ENCODE results near the gene PRDM12. TPM values are rescaled to one million over a fixed set of nuclear protein-coding genes. Genes with fewer than 3 reads are reported as not detected.

PRDM12 gene
- total RNA-seq, 1 donor from 2014 or later: not detected

- Histone ChIP-seq H3K4me1 (ENCODE audit: control insufficient read depth in 3 of 3, insufficient read depth in 3 of 3, low read length in 3 of 3) (no peaks in the 10 kb centered on the region), H3K36me3 (ENCODE audit: control insufficient read depth in 3 of 3, insufficient read depth in 3 of 3, low read length in 3 of 3) (peaks cover 57 to 60% (median 59%) of the 10 kb centered on the region in 3 donors), H3K9ac (ENCODE audit: low read depth in 1 of 3, low read length in 3 of 3) (no peak overlapping the region), H3K27ac (ENCODE audit: low read depth, low read length) (no peak overlapping the region), H3K4me3 (ENCODE audit: low read length in 3 of 3) (no peak overlapping the region), H3K9me3 (ENCODE audit: control insufficient read depth in 3 of 3, low read length in 3 of 3) (no peaks in the 10 kb centered on the region), H3K27me3 (ENCODE audit: control insufficient read depth in 3 of 3, insufficient read depth in 3 of 3, low read length in 3 of 3) (no peaks in the 10 kb centered on the region)
Observed at GRCh38 chr9:130635721-130636647, 28.4 kb upstream of the PRDM12 start.

DNA sequence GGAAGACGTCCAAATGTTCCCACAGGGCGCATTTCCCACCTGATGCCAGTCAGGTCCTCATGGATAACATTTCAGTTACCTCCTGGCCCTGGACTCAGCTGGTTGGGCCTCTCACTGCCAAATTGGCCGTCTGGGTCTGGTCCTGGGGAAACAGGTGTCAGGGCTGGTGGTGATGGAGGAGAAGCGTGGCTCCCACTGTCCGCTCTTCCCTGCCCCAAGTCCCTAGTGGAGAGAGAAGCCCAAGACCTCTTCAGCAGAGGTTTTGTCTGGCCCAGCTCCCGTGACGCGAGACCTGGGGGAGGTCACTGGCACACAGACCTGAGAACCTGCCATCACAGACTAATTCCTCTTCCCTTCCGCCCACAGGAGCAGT is 27.8 kb upstream of the PRDM12 start:
- Histone ChIP-seq H3K9ac (ENCODE audit: low read depth in 1 of 3, low read length in 3 of 3) (no peak overlapping the region), H3K4me3 (ENCODE audit: low read length in 3 of 3) (no peak overlapping the region), H3K27ac (ENCODE audit: low read depth, low read length) (no peak overlapping the region), H3K4me1 (ENCODE audit: control insufficient read depth in 3 of 3, insufficient read depth in 3 of 3, low read length in 3 of 3) (no peaks in the 10 kb centered on the region), H3K27me3 (ENCODE audit: control insufficient read depth in 3 of 3, insufficient read depth in 3 of 3, low read length in 3 of 3) (no peaks in the 10 kb centered on the region), H3K36me3 (ENCODE audit: control insufficient read depth in 3 of 3, insufficient read depth in 3 of 3, low read length in 3 of 3) (peaks cover 51 to 53% (median 52%) of the 10 kb centered on the region in 3 donors), H3K9me3 (ENCODE audit: control insufficient read depth in 3 of 3, low read length in 3 of 3) (no peaks in the 10 kb centered on the region)

DNA sequence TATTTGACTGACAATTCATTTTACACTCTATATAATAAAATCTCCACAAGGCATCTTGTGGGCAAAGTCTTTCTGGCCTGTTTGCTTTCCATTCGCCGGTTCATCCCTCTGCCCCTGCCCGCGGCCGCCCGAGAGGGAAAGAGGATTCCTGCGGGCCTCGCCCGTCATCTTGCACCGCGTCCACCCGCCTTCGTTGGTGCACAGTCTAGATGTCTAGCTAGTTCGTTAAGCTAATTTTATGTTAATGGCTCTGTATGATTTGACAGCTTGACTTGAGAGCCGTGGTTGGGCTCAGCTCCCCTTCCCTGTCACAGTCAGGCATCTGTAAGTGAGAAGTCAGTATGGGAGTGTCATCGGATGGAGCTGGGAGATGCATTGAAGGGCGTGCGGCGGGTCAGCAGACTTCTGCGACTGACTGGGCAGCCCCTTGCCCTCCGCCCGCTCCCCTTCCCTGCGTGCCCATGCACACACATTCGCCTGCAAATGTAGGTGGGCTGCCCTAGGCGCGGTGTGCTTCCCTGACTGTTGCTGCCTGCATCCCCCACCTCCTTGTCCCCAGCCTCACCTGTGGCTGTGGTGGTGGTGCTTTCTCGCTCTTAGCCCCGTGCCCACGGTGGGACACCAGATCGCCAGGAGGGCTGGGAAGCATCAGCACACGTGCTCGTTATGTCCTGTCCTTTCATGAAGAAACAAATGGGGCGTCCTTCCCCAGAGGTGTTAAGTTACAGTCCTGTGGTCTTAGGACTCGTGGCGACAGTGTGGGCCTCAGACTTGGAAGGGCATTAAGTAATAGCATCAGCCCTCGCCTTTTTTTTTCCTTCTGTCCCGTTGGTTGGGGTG is 25.9 kb upstream of the PRDM12 start:
- Histone ChIP-seq H3K9me3 (ENCODE audit: control insufficient read depth in 3 of 3, low read length in 3 of 3) (no peaks in the 10 kb centered on the region), H3K36me3 (ENCODE audit: control insufficient read depth in 3 of 3, insufficient read depth in 3 of 3, low read length in 3 of 3) (peaks cover 32 to 35% (median 34%) of the 10 kb centered on the region in 3 donors), H3K27me3 (ENCODE audit: control insufficient read depth in 3 of 3, insufficient read depth in 3 of 3, low read length in 3 of 3) (no peaks in the 10 kb centered on the region), H3K9ac (ENCODE audit: low read depth in 1 of 3, low read length in 3 of 3) (no peak overlapping the region), H3K4me1 (ENCODE audit: control insufficient read depth in 3 of 3, insufficient read depth in 3 of 3, low read length in 3 of 3) (no peaks in the 10 kb centered on the region), H3K27ac (ENCODE audit: low read depth, low read length) (no peak overlapping the region), H3K4me3 (ENCODE audit: low read length in 3 of 3) (no peak overlapping the region)

- H3K27me3 ChIP-seq (ENCODE audit: control insufficient read depth in 3 of 3, insufficient read depth in 3 of 3, low read length in 3 of 3): no peaks in the 10 kb centered on the region
- H3K27ac ChIP-seq (ENCODE audit: low read depth, low read length): no peak overlapping the region
- no peak overlapping the region for H3K4me3 ChIP-seq (ENCODE audit: low read length in 3 of 3)
- no peaks in the 10 kb centered on the region for H3K4me1 ChIP-seq (ENCODE audit: control insufficient read depth in 3 of 3, insufficient read depth in 3 of 3, low read length in 3 of 3)
- H3K9ac ChIP-seq (ENCODE audit: low read depth in 1 of 3, low read length in 3 of 3): no peak overlapping the region
- H3K9me3 ChIP-seq (ENCODE audit: control insufficient read depth in 3 of 3, low read length in 3 of 3): no peaks in the 10 kb centered on the region
- peaks cover 25 to 28% (median 27%) of the 10 kb centered on the region in 3 donors for H3K36me3 ChIP-seq (ENCODE audit: control insufficient read depth in 3 of 3, insufficient read depth in 3 of 3, low read length in 3 of 3)
Observed at GRCh38 chr9:130639124-130639765, 25.1 kb upstream of the PRDM12 start.

GRCh38 chr9:130639866-130640555 is 24.4 kb upstream of the PRDM12 start:
- Histone ChIP-seq H3K9ac (ENCODE audit: low read depth in 1 of 3, low read length in 3 of 3) (no peak overlapping the region), H3K27me3 (ENCODE audit: control insufficient read depth in 3 of 3, insufficient read depth in 3 of 3, low read length in 3 of 3) (no peaks in the 10 kb centered on the region), H3K27ac (ENCODE audit: low read depth, low read length) (no peak overlapping the region), H3K36me3 (ENCODE audit: control insufficient read depth in 3 of 3, insufficient read depth in 3 of 3, low read length in 3 of 3) (peaks cover 18 to 21% (median 21%) of the 10 kb centered on the region in 3 donors), H3K4me3 (ENCODE audit: low read length in 3 of 3) (no peak overlapping the region), H3K9me3 (ENCODE audit: control insufficient read depth in 3 of 3, low read length in 3 of 3) (no peaks in the 10 kb centered on the region), H3K4me1 (ENCODE audit: control insufficient read depth in 3 of 3, insufficient read depth in 3 of 3, low read length in 3 of 3) (no peaks in the 10 kb centered on the region)

DNA sequence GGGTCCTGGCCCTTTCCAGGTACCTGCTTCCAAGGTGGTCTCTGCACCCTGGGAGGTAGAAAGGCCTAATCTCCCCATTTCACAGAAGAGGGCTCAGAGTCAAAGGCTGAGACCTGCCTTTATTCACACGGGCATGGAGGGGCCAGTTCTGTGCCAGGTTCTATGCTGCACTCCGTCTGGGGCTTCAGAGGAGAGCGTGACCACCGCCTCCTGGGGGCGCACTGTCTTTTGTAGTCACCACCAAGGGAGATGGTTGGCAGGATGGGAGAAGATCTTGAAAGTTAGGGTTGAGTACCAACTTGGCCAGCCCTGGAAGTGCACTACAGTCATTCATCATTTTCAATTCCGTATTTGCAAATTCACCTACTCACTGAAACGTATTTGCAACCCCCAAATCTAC is 23.7 kb upstream of the PRDM12 start:
- H3K9me3 ChIP-seq (ENCODE audit: control insufficient read depth in 3 of 3, low read length in 3 of 3): no peaks in the 10 kb centered on the region
- H3K9ac ChIP-seq (ENCODE audit: low read depth in 1 of 3, low read length in 3 of 3): no peak overlapping the region
- no peaks in the 10 kb centered on the region for H3K4me1 ChIP-seq (ENCODE audit: control insufficient read depth in 3 of 3, insufficient read depth in 3 of 3, low read length in 3 of 3)

DNA sequence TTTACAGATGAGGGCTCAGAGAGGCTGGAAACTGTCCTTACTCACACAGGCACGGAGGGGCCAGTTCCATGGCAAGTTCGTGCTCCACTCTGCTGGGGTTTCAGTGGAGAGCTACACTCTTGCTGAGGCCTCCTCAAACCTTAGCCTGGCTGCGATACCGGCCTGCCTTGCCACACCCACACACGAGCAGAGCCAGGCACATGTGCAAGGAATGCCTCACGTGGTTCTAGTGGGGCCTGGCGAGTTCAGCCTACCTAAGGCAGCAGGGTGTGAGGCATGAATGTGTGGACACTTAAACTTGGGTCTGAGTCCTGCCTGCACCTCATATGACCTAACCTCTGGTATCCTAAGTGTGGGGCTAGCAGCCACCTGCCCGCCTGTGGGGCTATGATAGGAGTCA is 21.5 kb upstream of the PRDM12 start:
- H3K4me1 ChIP-seq (ENCODE audit: control insufficient read depth in 3 of 3, insufficient read depth in 3 of 3, low read length in 3 of 3): no peaks in the 10 kb centered on the region
- no peak overlapping the region for H3K27ac ChIP-seq (ENCODE audit: low read depth, low read length)
- no peaks in the 10 kb centered on the region for H3K27me3 ChIP-seq (ENCODE audit: control insufficient read depth in 3 of 3, insufficient read depth in 3 of 3, low read length in 3 of 3)
- H3K4me3 ChIP-seq (ENCODE audit: low read length in 3 of 3): no peak overlapping the region
- H3K36me3 ChIP-seq (ENCODE audit: control insufficient read depth in 3 of 3, insufficient read depth in 3 of 3, low read length in 3 of 3): peaks cover 0 to 6% (median 6%) of the 10 kb centered on the region in 3 donors
- no peaks in the 10 kb centered on the region for H3K9me3 ChIP-seq (ENCODE audit: control insufficient read depth in 3 of 3, low read length in 3 of 3)
- H3K9ac ChIP-seq (ENCODE audit: low read depth in 1 of 3, low read length in 3 of 3): no peak overlapping the region

More for the DNA sequence above, 23.7 kb upstream of the PRDM12 start:
- Histone ChIP-seq H3K27ac (ENCODE audit: low read depth, low read length) (no peak overlapping the region), H3K27me3 (ENCODE audit: control insufficient read depth in 3 of 3, insufficient read depth in 3 of 3, low read length in 3 of 3) (no peaks in the 10 kb centered on the region), H3K4me3 (ENCODE audit: low read length in 3 of 3) (no peak overlapping the region), H3K36me3 (ENCODE audit: control insufficient read depth in 3 of 3, insufficient read depth in 3 of 3, low read length in 3 of 3) (peaks cover 13 to 20% (median 16%) of the 10 kb centered on the region in 3 donors)

- peaks cover 4 to 26% (median 16%) of the 10 kb centered on the region in 3 donors for H3K27me3 ChIP-seq (ENCODE audit: control insufficient read depth in 3 of 3, insufficient read depth in 3 of 3, low read length in 3 of 3)
- no peaks in the 10 kb centered on the region for H3K36me3 ChIP-seq (ENCODE audit: control insufficient read depth in 3 of 3, insufficient read depth in 3 of 3, low read length in 3 of 3)
- H3K9me3 ChIP-seq (ENCODE audit: control insufficient read depth in 3 of 3, low read length in 3 of 3): no peaks in the 10 kb centered on the region
- no peaks in the 10 kb centered on the region for H3K4me1 ChIP-seq (ENCODE audit: control insufficient read depth in 3 of 3, insufficient read depth in 3 of 3, low read length in 3 of 3)
- no peak overlapping the region for H3K4me3 ChIP-seq (ENCODE audit: low read length in 3 of 3)
- no peak overlapping the region for H3K27ac ChIP-seq (ENCODE audit: low read depth, low read length)
- H3K9ac ChIP-seq (ENCODE audit: low read depth in 1 of 3, low read length in 3 of 3): no peak overlapping the region
Observed at GRCh38 chr9:130651221-130651620, 13.2 kb upstream of the PRDM12 start.

DNA sequence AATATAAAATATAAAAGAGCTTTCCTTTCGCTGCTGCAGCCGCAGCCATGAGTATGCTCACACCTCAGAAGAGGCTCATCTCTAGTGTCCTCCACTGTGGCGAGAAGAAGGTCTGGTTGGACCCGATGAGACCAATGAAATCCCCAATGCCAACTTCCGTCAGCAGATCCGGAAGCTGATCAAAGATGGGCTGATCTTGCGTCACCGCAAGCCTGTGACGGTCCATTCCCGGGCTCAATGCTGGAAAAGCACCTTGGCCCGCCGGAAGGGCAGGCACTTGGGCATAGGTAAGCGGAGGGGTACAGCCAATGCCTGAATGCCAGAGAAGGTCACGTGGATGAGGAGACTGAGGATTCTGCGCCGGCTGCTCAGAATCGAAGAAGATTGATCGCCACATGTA is 12.6 kb upstream of the PRDM12 start:
- no peak overlapping the region for H3K9ac ChIP-seq (ENCODE audit: low read depth in 1 of 3, low read length in 3 of 3)
- no peaks in the 10 kb centered on the region for H3K9me3 ChIP-seq (ENCODE audit: control insufficient read depth in 3 of 3, low read length in 3 of 3)
- no peaks in the 10 kb centered on the region for H3K4me1 ChIP-seq (ENCODE audit: control insufficient read depth in 3 of 3, insufficient read depth in 3 of 3, low read length in 3 of 3)
- H3K27me3 ChIP-seq (ENCODE audit: control insufficient read depth in 3 of 3, insufficient read depth in 3 of 3, low read length in 3 of 3): peaks cover 10 to 31% (median 20%) of the 10 kb centered on the region in 3 donors
- no peaks in the 10 kb centered on the region for H3K36me3 ChIP-seq (ENCODE audit: control insufficient read depth in 3 of 3, insufficient read depth in 3 of 3, low read length in 3 of 3)
- no peak overlapping the region for H3K27ac ChIP-seq (ENCODE audit: low read depth, low read length)
- H3K4me3 ChIP-seq (ENCODE audit: low read length in 3 of 3): no peak overlapping the region
